HG03469 (cell line): Measurements from ENCODE around the gene MGAT5.

Source experiments
- ATAC-seq: cut with Tn5 transposase; IDR thresholded peaks from one replicate; pipeline ENCODE4 v1.9.1; 2021; ENCODE audit warnings: mild to moderate bottlenecking, moderate library complexity, moderate number of reproducible peaks; ENCODE audit not compliant: unreplicated experiment

MGAT5 gene

GRCh38 chr2:134252092-134252750 is 1.7 kb upstream of the MGAT5 start:
- no peak for ATAC-seq

- peak; percentile 61 for ATAC-seq
These were observed 661 bp upstream of the MGAT5 start for GRCh38 chr2:134253117-134253704.

GRCh38 chr2:134254824-134255223 is 952 bp downstream of the MGAT5 start:
- no peak for ATAC-seq

- no peak for ATAC-seq
These were observed 3.1 kb downstream of the MGAT5 start for GRCh38 chr2:134256956-134257355.

GRCh38 chr2:134257509-134257908 is 3.6 kb downstream of the MGAT5 start:
- ATAC-seq = no peak

- no peak for ATAC-seq
These were observed 4.3 kb downstream of the MGAT5 start for GRCh38 chr2:134257965-134258683.

GRCh38 chr2:134258684-134259388 is 5.0 kb downstream of the MGAT5 start:
- ATAC-seq = peak; percentile 40

- no peak for ATAC-seq
These were observed 5.7 kb downstream of the MGAT5 start for GRCh38 chr2:134259571-134259970.

GRCh38 chr2:134259994-134260393 is 6.1 kb downstream of the MGAT5 start:
- ATAC-seq = no peak

GRCh38 chr2:134260713-134261112 is 6.8 kb downstream of the MGAT5 start:
- no peak for ATAC-seq

- ATAC-seq = peak; percentile 42
These were observed 7.7 kb downstream of the MGAT5 start for GRCh38 chr2:134261398-134262131.

GRCh38 chr2:134262684-134263083 is 8.8 kb downstream of the MGAT5 start:
- ATAC-seq = peak; percentile 37

GRCh38 chr2:134268265-134268664 is 14.4 kb downstream of the MGAT5 start:
- ATAC-seq = no peak

GRCh38 chr2:134269230-134269629 is 15.4 kb downstream of the MGAT5 start:
- ATAC-seq = no peak

- ATAC-seq = no peak
These were observed 16.3 kb downstream of the MGAT5 start for GRCh38 chr2:134269972-134270735.

- no peak for ATAC-seq
These were observed 17.9 kb downstream of the MGAT5 start for GRCh38 chr2:134271758-134272157.

- no peak for ATAC-seq
These were observed 18.9 kb downstream of the MGAT5 start for GRCh38 chr2:134272806-134273205.

GRCh38 chr2:134273256-134273983 is 19.5 kb downstream of the MGAT5 start:
- ATAC-seq = no peak

- no peak for ATAC-seq
These were observed 20.2 kb downstream of the MGAT5 start for GRCh38 chr2:134274121-134274520.
